ENCODE data around the gene ALOX5.
"Not testable (repeated sequence)": the region's sequence is repeated elsewhere in the genome, so short reads cannot be mapped to it uniquely, and the experiment has no call there.

The ALOX5 gene

DNA sequence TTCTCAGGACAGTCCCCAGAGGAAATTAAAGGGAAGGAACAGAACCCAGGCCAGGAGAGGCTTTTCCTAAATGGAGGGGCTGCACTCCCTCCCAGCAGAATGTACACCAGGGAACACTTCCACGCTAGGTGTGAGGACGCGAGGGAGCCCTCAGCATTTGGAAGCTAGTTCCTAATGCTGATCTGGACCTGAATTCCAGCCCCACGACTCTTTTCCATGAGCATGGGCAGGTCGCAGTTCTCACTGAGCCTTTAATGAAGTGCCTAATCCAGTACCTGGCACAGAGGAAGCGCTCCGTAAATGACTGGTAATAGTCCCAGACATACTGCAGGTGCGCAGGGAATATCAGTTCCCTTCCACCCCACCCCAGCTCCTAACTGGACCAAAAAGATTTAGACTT is 1.1 kb downstream of the ALOX5 start:
- no peak for DNase-seq

DNA sequence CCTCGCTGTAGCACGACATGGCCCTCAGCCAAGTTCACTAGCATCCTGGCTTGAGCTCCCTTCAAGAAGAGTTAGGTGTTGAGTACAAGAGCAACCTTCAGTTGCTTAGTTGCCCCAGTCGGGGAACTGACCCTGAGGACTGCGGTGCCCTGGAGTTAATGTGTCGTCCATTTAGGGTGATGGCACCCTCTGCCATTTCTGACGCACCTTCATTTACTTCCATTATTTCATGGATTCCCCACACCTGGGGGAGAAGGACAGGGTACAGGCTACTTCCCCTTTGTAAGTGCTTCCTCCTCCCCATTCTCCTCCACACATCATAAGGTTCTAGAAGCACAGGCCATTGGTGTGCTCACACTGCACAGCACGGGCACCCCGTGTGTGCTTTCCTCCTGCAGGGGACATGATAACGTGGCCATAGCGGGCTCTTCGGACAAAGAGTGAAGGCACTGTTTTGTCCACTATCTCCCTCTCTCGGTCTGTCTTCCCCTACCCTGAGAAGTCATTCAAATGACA is 1.8 kb downstream of the ALOX5 start:
- DNase-seq = no peak

DNA sequence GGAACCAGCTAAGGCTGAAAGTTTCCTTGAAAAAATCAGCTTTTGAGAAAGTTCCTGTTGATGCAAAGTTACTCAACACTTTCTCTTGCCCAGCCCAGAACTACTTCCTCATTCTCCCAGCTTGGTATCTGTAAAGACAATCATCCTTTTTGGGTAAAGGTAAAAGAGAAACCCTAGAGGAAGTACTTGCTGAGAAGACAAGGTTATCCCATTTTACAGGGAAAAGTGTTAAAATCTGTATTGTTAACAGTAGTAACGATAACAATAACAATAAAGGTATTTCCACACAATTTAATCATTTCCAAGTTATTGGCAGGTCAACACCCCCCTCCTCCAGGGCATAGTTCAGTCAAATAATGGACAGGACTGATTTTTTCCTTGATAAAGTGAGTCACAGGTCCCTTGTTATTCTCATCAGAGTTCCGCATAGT is 2.4 kb downstream of the ALOX5 start:
- DNase-seq = no peak

DNA sequence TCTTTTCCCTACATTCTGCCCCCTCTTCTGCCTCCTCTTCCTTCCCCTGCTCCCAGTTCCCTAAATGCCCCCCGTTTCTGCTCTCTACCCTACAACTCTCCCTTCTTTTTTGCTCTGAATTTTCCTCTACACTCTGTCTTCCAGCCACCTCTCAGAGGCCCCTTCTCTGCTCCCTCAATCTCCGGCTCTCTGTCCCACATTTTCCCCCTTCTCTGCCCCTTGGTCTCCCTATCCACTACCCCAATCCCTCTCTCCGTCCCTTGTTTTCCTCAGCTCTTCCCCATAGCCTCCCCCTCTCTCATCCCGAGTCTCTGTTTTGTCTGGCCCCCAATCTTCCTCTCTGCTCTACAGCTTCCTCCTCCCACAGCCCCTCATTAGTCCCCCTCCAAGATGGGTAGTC is 3.3 kb downstream of the ALOX5 start:
- no peak for DNase-seq

DNA sequence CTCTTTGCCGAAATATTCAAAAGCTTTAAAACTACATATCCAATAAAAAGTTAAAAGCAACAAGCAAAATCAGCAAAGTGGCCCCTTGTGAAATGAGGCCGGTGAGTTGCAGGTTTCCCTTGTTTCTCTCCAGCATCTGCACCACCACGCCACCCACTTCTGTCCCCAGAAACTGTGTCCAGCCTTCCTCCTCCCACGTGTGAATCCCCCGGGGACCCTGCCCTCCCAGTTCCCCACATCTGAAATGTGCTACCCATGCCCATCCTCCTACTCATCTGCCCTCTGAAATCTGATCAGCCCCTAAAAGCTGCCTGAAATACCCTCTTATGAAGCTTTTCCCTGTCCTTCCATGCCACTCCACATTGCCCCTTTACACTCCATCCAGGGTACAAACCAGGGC is 3.8 kb downstream of the ALOX5 start:
- DNase-seq = no peak

DNA sequence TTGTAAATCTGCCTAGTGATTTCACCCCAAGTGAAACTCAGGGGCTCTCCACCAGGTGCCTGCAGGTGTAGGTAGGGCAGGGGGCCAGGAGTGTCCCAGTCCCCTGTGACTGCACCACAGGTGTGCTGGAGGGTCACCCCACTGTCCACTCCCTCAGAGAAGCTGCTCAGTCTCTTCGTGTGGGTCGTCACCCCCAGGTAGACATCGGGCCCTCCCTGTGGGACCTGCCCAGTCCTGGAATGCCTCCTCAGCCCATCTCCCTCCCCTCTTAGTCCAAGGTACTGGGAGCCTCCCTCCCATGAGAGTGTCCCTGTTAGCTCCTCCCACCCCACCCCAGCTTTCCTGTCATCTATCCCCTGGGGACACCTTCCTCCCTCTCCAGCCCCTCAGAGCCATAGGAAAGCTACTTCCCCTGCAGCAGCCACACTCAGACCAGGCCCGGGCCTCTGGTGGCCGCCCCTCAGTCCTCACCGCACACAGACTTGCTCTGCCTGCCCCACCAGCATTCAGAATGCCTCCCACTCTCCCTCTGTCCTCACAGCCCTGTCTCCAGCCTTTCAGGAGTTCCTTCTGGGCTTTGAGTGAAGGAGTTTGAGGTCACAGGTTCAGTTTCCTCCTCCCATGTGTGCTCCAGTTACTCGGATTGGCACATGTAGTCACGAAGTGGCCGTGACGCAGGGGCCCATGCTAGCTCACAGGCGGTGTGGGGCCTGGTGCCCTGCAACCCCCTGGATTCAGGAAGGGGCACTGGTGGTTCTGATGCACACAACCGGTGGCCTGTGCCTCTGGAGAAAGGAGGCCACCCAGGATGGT is 5.1 kb downstream of the ALOX5 start:
- DNase-seq = no peak

DNA sequence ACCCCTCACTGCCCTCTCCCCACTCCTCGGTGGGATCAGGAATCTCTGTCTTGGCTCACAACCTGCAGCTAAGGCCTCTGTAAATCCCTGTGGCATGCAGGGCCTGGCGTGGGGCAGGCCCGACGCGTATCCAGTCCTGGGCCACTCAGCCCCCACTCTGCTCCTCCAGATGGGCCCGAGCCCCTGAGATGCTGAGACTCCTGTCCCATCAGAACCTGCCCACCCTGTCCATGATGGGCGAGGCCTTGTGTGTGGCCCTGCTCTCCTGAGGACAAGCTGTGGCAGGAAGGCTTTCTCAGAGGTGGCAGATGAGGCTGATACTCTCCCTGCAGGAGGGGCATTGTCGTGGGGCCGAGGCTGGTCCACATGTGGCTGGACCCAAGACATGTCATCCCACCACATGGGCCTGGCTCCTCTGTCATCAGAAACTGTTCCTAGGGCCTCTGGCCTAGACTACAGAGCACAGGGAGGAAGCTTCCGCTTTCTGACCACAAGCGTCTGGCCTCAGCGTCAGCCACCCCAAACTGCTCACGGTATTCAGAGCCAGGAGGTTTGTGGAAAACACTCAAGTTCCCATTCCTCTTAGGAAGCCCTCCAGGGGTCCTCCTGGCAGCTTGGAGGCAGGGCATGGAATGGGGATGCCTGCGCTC is 6.0 kb downstream of the ALOX5 start:
- no peak for DNase-seq

DNA sequence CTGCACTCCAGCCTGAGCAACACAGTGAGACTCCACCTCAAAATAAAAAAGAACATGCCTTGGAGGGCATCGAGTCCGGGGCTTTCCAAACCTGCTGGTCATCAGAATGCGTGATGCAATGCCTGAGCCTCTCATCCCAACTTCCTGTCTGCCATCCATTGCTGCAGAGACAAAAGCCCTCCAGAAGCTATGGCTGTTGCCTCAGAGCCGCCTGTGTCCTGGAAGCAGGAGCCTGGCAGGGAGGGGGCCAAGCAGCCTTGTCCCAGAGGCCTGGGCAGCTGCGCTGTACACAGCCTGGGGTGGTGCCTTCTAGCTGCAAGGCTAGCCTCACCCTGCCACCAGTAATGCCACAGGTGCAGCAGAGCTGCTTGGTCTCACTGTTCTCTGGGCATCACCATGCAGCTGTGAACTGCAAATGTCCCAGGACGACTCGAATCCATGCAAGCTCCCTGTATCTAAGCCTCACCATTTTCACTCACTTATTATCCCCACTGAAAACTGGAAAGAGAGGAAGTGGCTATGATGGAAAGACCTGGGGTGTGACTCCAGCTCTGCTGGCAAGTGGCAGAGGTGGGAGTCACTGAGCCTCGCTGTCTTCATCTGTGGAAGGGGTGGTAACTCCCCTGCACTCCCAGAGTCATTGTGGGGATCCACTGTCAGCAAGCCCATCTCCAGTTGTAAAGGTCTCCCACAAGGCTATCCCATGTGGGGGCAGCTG is 7.0 kb downstream of the ALOX5 start:
- no peak for DNase-seq

DNA sequence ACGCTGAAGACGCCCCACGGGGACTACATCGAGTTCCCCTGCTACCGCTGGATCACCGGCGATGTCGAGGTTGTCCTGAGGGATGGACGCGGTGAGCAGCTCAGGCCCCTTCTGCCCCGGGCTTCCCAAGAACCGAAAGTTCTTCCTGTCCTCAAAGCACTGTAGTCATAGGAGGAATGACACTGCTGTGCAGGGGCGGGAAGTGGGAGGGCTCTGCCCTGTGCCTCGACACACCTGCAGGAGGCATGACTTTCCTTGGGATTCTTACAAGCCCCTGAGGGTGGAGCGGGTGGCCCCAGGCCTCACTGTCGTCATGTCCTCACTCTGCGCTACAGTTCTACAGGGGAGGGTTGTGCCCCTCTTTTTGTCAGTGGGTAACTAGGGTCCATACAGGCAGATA is 8.6 kb downstream of the ALOX5 start:
- no peak for DNase-seq

DNA sequence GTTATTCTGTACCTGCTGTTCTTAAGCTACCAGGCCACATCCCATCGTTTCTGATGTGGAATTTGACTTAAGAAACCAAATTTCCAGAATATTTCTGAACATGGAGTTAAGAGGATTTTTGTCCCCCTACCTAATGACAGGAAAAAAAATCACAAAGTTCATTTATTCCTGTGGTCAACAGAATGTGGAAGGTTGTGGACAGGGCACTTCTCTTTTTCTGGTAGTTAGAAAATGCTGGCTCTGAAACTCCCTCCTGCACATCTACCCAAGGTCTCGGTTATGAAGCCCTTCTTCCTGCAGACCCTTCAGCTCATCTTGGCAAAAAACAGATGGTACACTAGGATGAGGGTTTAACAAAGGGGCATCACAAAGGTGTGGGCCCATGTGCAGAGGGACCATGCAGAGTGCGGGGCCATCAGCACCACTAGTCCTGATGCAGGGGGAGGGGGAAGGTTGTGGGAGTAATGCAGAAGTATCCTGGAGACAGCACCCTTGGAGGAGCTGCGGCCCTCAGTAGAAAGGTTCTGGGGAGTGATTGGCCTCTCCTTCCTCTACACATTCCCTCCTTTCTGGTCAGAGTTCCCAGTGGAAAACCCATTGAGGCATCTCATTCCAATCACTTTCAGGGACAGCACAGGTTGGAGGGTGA is 9.8 kb downstream of the ALOX5 start:
- DNase-seq = no peak

DNA sequence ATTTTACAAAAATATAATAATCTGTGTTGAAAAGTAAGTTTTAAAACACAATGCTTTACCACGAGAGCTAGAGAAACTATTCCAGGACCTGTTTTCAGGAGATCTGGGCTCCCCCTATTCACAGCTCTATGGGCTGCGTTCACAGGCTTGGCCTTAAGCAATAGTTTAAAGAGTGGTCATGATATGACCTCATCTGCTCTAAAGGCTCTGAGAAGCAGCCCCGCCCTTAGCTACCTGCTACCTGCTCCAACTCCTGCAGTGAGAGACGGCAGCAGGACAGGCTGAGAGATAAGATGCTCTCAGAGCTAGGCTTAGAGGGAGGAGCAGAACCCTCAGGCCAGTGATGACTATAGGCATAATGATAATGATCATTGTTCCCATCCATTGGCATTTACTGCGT is 12.6 kb downstream of the ALOX5 start:
- DNase-seq = no peak

DNA sequence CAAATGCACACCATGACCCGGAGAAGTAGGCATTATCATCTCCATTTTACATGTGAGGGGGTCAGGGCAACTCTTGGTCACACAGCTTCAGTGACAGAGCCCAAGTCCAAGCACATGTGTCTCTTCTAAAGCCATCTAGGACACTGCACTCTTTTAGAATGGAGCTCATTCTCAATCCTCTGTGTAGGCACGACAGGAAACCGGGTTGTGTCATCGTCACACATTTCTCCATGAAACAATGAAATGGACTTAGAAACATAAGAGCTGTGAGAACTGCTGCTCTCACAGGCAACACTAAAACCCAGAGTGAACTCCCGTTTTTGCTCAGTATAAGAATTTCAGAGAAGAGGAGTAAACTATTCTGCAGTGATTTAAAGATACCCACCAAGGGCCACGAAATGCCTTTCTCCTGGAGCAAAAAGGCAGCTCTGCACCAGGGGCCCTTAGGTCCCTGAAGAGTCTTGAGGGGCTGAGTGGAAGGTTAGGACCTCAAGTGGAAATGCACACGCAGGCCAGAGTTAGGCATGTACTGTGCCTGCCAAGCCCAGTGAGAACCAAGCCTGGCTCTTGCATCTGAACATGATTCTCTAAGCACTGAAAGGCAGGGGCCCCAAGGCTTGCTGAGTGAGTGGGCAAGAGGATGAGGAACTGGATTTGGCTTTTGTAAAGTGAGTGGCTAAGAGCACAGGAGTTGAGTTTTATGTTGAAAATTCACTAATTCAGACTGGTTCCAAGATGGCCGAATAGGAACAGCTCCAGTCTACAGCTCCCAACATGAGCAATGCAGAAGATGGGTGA is 13.3 kb downstream of the ALOX5 start:
- DNase-seq = no peak

DNA sequence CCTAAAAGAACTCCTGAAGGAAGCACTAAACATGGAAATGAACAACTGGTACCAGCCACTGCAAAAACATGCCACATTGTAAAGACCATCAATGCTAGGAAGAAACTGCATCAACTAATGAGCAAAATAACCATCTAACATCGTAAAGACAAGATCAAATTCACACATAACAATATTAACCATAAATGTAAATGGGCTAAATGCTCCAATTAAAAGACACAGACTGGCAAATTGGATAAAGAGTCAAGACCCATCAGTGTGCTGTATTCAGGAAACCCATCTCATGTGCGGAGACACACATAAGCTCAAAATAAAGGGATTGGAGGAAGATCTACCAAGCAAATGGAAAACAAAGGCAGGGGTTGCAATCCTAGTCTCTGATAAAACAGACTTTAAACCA is 15.7 kb downstream of the ALOX5 start:
- DNase-seq = not testable (repeated sequence)

DNA sequence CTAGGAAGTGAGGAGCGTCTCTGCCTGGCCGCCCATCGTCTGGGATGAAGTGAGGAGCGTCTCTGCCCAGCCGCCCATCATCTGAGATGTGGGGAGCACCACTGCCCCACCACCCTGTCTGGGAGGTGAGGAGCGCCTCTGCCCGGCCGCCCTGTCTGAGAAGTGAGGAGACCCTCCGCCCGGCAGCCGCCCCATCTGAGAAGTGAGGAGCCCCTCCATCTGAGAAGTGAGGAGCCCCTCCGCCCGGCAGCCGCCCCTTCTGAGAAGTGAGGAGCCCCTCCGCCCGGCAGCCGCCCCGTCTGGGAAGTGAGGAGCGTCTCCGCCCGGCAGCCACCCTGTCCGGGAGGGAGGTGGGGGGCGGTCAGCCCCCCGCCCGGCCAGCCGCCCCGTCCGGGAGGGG is 17.6 kb downstream of the ALOX5 start:
- DNase-seq = not testable (repeated sequence)

DNA sequence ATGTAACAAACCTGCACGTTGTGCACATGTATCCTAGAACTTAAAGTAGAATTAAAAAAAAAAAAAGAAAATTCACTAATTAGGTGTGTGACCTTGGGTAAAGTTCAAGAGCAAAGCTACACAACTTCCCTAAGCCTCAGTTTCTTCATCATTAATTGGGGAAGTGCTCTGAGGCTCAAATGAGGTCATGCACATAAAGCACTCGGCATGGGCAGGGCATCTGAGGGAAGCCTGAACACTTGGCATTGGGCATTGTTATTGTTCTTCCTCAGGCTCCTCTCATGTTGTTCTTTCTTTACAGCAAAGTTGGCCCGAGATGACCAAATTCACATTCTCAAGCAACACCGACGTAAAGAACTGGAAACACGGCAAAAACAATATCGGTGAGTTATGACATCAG is 21.5 kb downstream of the ALOX5 start:
- no peak for DNase-seq

DNA sequence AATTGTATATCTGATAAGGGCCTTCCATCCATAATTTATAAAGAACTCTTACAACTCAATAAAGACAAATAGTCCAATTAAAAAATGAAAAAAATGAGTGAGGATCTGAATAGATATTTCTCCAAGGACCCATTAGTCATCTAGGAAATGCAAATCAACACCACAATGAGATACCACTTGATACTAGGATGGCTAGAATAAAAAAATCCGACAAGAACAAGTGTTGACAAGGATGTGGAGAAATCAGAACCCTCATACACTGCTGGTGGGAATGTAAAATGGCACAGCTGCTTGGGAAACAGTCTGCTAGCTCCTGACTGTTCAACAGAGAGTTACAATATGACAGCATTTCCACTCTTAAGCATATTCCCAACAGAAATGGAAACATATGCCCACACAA is 24.6 kb downstream of the ALOX5 start:
- DNase-seq = no peak

DNA sequence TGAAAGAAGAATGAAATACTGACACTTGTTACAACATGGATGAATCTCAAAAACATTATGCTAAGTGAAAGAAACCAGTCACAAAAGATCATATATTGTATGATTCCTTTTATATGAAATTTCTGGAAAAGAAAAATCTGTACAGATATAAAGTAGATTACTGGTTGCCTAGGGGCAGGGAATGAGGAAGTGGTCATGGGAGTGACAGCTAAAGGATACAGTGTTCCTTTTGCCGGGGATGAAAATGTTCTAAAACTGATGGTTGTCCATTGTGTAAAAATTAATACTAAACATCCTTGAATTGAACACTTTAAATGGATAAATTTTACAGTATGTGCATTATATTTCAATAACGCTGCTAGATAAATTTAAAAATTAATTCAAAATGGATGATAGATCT is 25.1 kb downstream of the ALOX5 start:
- DNase-seq = no peak

DNA sequence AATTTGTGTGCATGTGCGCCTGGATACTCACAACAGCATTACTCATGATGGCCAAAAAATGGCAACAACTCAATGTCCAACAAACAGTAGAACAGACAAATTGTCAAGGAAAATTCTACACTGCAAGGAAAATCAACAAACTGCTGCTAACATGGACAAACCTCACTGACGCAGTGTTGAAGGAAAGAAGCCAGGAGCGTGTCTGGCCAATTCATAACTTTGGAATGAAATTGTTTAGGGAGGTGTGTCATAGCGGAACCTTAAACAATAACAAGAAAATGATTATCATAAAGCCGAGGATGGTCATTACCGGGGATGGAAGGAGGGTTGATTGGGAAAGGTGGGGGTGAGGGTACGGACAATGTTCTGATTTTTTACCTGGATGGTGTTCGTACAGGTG is 29.1 kb downstream of the ALOX5 start:
- no peak for DNase-seq

DNA sequence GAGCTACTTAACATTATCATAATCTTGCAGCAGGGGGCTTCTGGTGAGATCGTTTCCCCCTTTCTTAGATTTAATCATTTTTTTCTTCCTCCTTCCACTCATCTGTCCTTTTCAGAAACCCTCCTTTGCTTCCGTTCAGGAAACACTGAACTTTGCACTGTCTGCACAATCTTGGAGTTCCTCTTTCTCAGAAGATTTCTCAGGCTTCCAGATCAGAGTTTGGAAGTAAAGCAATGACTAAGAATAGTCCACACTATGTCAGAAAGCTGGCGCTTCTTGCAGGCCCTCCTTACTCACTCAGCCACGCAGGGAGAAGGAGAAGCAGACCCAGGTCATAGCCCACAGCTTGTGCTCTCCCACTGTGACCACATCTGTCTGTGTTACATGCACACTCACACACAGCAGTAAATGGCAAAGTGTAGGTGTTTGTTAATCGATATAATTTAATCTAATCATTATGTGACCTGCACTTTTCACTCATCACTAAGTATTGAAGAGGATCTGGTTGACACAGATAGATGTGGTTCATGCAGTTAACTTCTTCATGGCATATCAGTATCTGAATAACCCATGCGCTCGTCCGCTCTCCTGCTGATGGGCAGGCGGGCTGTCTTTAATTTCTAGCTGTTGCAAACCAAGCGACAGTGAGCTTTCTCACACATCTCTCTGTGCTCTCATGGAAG is 30.2 kb downstream of the ALOX5 start:
- DNase-seq = no peak

DNA sequence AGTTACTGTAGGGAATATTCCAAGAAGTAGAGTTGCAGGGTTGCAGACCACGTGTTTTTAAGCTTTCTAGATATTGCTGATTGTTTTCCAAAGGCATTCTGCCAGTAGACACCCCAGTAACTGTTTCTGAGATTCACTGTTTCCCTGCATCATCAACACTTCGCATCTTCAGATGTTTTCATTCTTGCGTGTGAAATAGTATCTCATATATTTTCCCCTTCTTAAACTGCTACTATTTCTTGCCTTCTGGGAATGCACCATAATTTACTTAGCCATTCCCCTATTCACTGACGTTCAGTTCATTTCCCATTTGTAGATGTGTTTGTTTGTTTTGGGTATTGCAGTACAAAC is 30.7 kb downstream of the ALOX5 start:
- DNase-seq = no peak

DNA sequence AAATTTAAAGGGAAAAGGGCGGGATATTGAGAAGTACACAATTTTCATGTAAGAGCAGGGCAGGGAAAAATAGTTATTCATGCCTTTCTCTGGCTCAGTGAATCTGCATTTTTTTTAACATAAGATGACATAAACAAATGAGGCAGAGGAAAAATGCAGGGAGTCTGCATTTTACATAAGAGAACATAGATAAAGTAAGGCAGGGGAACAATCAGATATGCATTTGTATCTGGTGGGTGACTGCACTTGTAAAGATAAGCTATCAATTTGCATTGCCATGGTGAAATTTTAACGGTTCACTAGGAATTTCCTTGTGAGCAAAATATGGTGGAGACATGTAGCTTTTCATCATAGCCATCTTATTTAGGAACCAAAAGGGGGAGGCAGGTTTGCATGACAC is 33.5 kb downstream of the ALOX5 start:
- no peak for DNase-seq
